ENCODE measurements around the gene C1orf174.
"Not testable (repeated sequence)": the region's sequence is repeated elsewhere in the genome, so short reads cannot be mapped to it uniquely, and the experiment has no call there.

DNA sequence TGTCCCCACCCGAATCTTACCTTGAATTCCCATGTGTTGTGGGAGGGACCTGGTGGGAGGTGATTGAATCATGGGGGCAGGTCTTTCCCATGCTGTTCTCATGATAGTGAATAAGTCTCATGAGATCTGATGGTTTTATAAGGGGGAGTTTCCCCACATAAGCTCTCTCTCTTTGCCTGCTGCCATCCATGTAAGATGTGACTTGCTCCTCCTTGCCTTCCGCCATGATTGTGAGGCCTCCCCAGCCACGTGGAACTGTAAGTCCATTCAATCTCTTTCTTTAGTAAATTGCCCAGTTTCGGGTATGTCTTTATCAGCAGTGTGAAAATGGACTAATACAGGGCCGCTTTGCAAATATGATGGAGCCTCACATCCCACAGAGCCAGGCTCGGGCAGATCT is 18.3 kb upstream of the C1orf174 start:
- TF ChIP-seq, protein P1, sequence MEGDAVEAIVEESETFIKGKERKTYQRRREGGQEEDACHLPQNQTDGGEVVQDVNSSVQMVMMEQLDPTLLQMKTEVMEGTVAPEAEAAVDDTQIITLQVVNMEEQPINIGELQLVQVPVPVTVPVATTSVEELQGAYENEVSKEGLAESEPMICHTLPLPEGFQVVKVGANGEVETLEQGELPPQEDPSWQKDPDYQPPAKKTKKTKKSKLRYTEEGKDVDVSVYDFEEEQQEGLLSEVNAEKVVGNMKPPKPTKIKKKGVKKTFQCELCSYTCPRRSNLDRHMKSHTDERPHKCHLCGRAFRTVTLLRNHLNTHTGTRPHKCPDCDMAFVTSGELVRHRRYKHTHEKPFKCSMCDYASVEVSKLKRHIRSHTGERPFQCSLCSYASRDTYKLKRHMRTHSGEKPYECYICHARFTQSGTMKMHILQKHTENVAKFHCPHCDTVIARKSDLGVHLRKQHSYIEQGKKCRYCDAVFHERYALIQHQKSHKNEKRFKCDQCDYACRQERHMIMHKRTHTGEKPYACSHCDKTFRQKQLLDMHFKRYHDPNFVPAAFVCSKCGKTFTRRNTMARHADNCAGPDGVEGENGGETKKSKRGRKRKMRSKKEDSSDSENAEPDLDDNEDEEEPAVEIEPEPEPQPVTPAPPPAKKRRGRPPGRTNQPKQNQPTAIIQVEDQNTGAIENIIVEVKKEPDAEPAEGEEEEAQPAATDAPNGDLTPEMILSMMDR (IDR thresholded peaks at IDR 0.05; ENCODE audit: insufficient read depth, low read length, poor library complexity, severe bottlenecking), result not testable (repeated sequence)
- TF ChIP-seq EZH2phosphoT487 (conservative IDR thresholded peaks at IDR 0.05; ENCODE audit: low read length), result not testable (repeated sequence)
